Measurements from ENCODE around the gene PTPRD. TPM values are rescaled to one million over a fixed set of nuclear protein-coding genes. Genes with fewer than 3 reads are reported as not detected.

PTPRD gene
- total RNA-seq, 2 experiments from 2014 or later, result 0.03 TPM; not detected in 1

DNA sequence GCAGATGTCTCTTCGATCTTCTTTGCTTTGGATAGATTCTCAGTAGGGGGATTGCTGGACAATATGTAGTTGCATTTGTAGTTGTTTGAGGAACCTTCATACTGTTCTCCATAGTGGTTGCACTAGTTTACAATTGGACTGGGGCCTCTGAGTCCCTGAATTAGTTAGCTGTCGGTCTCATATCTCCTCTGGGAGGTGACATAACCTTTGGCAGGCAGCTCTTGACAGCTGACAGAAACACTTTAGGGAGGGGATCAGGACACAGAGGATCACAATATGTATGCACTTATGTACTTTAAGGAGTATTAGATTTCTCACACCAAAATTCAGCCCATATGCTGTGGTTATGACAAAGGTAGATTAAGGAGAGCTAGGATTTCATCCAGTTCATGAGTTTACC lies 1533.3 kb downstream of the PTPRD start:
- ChIA-PET CTCF (ENCODE audit: unreplicated experiment) (no interaction called here), POLR2A (no interaction called here)
- TF ChIP-seq EZH2phosphoT487 (IDR thresholded peaks at IDR 0.05; ENCODE audit: borderline replicate concordance, low read depth, low read length), result no peak
- TF ChIP-seq, protein P1, sequence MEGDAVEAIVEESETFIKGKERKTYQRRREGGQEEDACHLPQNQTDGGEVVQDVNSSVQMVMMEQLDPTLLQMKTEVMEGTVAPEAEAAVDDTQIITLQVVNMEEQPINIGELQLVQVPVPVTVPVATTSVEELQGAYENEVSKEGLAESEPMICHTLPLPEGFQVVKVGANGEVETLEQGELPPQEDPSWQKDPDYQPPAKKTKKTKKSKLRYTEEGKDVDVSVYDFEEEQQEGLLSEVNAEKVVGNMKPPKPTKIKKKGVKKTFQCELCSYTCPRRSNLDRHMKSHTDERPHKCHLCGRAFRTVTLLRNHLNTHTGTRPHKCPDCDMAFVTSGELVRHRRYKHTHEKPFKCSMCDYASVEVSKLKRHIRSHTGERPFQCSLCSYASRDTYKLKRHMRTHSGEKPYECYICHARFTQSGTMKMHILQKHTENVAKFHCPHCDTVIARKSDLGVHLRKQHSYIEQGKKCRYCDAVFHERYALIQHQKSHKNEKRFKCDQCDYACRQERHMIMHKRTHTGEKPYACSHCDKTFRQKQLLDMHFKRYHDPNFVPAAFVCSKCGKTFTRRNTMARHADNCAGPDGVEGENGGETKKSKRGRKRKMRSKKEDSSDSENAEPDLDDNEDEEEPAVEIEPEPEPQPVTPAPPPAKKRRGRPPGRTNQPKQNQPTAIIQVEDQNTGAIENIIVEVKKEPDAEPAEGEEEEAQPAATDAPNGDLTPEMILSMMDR (conservative IDR thresholded peaks at IDR 0.05; ENCODE audit: low read length), result no peak
- no peak overlapping the region for H2AFZ ChIP-seq (ENCODE audit: low read length)
- no peaks in the 10 kb centered on the region for H4K20me1 ChIP-seq (ENCODE audit: insufficient read depth, low read length)
- no peak for DNase-seq (ENCODE audit: low spot score)
- no peaks in the 10 kb centered on the region for H3K9me2 ChIP-seq (ENCODE audit: insufficient read depth, low read length)
- no peak overlapping the region for H3K4me3 ChIP-seq (ENCODE audit: low read depth, low read length, poor library complexity, severe bottlenecking)
- no peaks in the 10 kb centered on the region for H3K79me2 ChIP-seq (ENCODE audit: insufficient read depth, low read depth, low read length)
- no peaks in the 10 kb centered on the region for H3K4me1 ChIP-seq (ENCODE audit: insufficient read depth, low read length, poor library complexity, severe bottlenecking)
- no peak overlapping the region for H3K27ac ChIP-seq (ENCODE audit: low read depth, low read length, poor library complexity, severe bottlenecking)
- no TSS peak for BruUV-seq (replicated peaks)
- H3K36me3 ChIP-seq (ENCODE audit: insufficient read depth, low read length), result no peaks in the 10 kb centered on the region
- intact Hi-C loops (cut with micrococcal nuclease; ENCODE audit: unreplicated experiment), result no loop called here
- H3K9me3 ChIP-seq (ENCODE audit: low read length), result no peaks in the 10 kb centered on the region
- no peak overlapping the region for H3K4me2 ChIP-seq (ENCODE audit: low read length)

DNA sequence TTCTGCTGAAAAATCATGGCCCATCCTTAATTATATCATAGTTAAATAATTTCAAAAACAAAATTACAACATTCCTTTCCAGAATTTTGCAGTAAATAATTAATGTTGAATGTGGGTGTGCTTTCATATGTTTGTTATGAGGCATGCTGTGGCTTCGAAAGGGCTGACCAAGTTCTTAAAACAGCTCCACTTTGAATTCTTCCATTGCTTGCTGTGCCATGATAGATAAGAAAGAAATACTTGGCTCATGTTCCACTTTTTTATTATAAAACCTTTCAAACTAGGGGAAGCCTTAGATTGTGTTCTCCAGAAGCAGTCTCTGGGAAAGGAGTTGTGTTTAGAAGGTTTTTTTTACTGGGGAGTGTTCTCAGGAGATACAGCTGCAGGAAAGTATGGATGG lies 1534.5 kb downstream of the PTPRD start:
- H4K20me1 ChIP-seq (ENCODE audit: insufficient read depth, low read length), result no peaks in the 10 kb centered on the region
- intact Hi-C loops (cut with micrococcal nuclease; ENCODE audit: unreplicated experiment), result no loop called here
- no peak overlapping the region for H3K27ac ChIP-seq (ENCODE audit: low read depth, low read length, poor library complexity, severe bottlenecking)
- no peaks in the 10 kb centered on the region for H3K9me2 ChIP-seq (ENCODE audit: insufficient read depth, low read length)
- DNase-seq (ENCODE audit: low spot score), result no peak
- no peaks in the 10 kb centered on the region for H3K36me3 ChIP-seq (ENCODE audit: insufficient read depth, low read length)
- no peak for TF ChIP-seq EZH2phosphoT487 (IDR thresholded peaks at IDR 0.05; ENCODE audit: borderline replicate concordance, low read depth, low read length)
- TF ChIP-seq, protein P1 (conservative IDR thresholded peaks at IDR 0.05; ENCODE audit: low read length), result no peak
- no peak overlapping the region for H3K4me2 ChIP-seq (ENCODE audit: low read length)
- ChIA-PET POLR2A (no interaction called here), CTCF (ENCODE audit: unreplicated experiment) (no interaction called here)
- H3K9me3 ChIP-seq (ENCODE audit: low read length), result no peaks in the 10 kb centered on the region
- no peak overlapping the region for H3K4me3 ChIP-seq (ENCODE audit: low read depth, low read length, poor library complexity, severe bottlenecking)
- H3K79me2 ChIP-seq (ENCODE audit: insufficient read depth, low read depth, low read length), result no peaks in the 10 kb centered on the region
- BruUV-seq (replicated peaks), result no TSS peak
- no peak overlapping the region for H2AFZ ChIP-seq (ENCODE audit: low read length)
- no peaks in the 10 kb centered on the region for H3K4me1 ChIP-seq (ENCODE audit: insufficient read depth, low read length, poor library complexity, severe bottlenecking)

DNA sequence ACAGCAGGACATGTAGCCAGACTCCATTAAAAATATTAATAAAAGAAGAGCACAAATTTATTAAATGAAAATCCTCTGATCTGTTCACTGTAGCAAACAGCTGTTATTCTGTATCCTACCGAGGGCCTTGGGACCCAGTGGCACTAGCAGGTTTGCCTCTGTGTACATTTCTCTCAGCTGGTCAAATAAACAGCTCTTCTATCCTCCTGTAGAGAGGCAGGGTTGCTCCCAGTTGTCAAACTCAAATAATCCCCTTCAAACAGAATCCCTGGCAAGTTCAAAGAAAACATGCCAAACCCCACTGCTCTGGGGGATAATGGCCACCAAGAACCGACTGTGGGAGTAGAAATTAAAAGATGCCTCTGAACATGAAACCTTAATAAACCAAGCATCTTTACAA lies 1551.2 kb downstream of the PTPRD start:
- intact Hi-C loops (cut with micrococcal nuclease; ENCODE audit: unreplicated experiment), result no loop called here
- Histone ChIP-seq H3K9me2 (ENCODE audit: insufficient read depth, low read length) (no peaks in the 10 kb centered on the region), H3K36me3 (ENCODE audit: insufficient read depth, low read length) (no peaks in the 10 kb centered on the region), H3K27ac (ENCODE audit: low read depth, low read length, poor library complexity, severe bottlenecking) (no peak overlapping the region), H4K20me1 (ENCODE audit: insufficient read depth, low read length) (no peaks in the 10 kb centered on the region), H3K79me2 (ENCODE audit: insufficient read depth, low read depth, low read length) (no peaks in the 10 kb centered on the region), H3K9me3 (ENCODE audit: low read length) (no peaks in the 10 kb centered on the region), H3K4me1 (ENCODE audit: insufficient read depth, low read length, poor library complexity, severe bottlenecking) (no peaks in the 10 kb centered on the region), H2AFZ (ENCODE audit: low read length) (no peak overlapping the region), H3K4me3 (ENCODE audit: low read depth, low read length, poor library complexity, severe bottlenecking) (no peak overlapping the region), H3K4me2 (ENCODE audit: low read length) (no peak overlapping the region)
- no TSS peak for BruUV-seq (replicated peaks)
- TF ChIP-seq EZH2phosphoT487 (IDR thresholded peaks at IDR 0.05; ENCODE audit: borderline replicate concordance, low read depth, low read length), result no peak
- TF ChIP-seq, protein P1 (conservative IDR thresholded peaks at IDR 0.05; ENCODE audit: low read length), result no peak
- ChIA-PET CTCF (ENCODE audit: unreplicated experiment) (no interaction called here), POLR2A (no interaction called here)
- DNase-seq (ENCODE audit: low spot score), result no peak

Measured in OCI-LY7 (cell line).